Astrocyte (in vitro differentiated cells and primary cell): ENCODE measurements around the gene CAPNS1. TPM values are rescaled to one million over a fixed set of nuclear protein-coding genes. Genes with fewer than 3 reads are reported as not detected.
"Not testable (repeated sequence)": the region's sequence is repeated elsewhere in the genome, so short reads cannot be mapped to it uniquely, and the experiment has no call there.

Source experiments
- DNase-seq: peaks from one replicate; pipeline ENCODE4 v3.0.0-alpha.2; 2010; ENCODE audit warnings: low read depth
- FAIRE-seq: peaks from 2 replicates; lab custom pipeline; 2011; peaks lifted over from hg19 to GRCh38; lab: Jason Lieb, UNC
- H2AFZ ChIP-seq: 2 replicates; pipeline ENCODE4 v1.6.0; 2012; ENCODE audit warnings: low read depth, low read length, inconsistent platforms
- H3K27ac ChIP-seq: 2 replicates; pipeline ENCODE4 v1.5.1; 2011; ENCODE audit warnings: low read depth, low read length, inconsistent platforms
- H3K27me3 ChIP-seq: 2 replicates; pipeline ENCODE4 v1.6.0; 2011; ENCODE audit warnings: low read length, inconsistent platforms; ENCODE audit not compliant: insufficient read depth
- H3K36me3 ChIP-seq: 2 replicates; pipeline ENCODE4 v1.5.1; 2011; ENCODE audit warnings: low read length, inconsistent platforms; ENCODE audit not compliant: insufficient read depth
- H3K4me1 ChIP-seq: 2 replicates; pipeline ENCODE4 v1.5.1; 2011; ENCODE audit warnings: low read length, inconsistent platforms; ENCODE audit not compliant: insufficient read depth
- H3K4me2 ChIP-seq: 2 replicates; pipeline ENCODE4 v1.6.0; 2012; ENCODE audit warnings: low read length, inconsistent platforms
- H3K4me3 ChIP-seq: 2 replicates; pipeline ENCODE4 v1.5.1; 2011; ENCODE audit warnings: low read depth, mild to moderate bottlenecking, low read length, inconsistent platforms; ENCODE audit not compliant: insufficient read depth
- H3K79me2 ChIP-seq: 2 replicates; pipeline ENCODE4 v1.6.0; 2012; ENCODE audit warnings: mild to moderate bottlenecking, low read length, inconsistent platforms; ENCODE audit not compliant: insufficient read depth
- H3K9ac ChIP-seq: 2 replicates; pipeline ENCODE4 v1.6.0; 2012; ENCODE audit warnings: mild to moderate bottlenecking, low read length, inconsistent platforms
- H3K9me3 ChIP-seq: 2 replicates; pipeline ENCODE4 v1.5.1; 2012; ENCODE audit warnings: low read depth, mild to moderate bottlenecking, low read length, inconsistent platforms; ENCODE audit not compliant: insufficient read depth
- H4K20me1 ChIP-seq: 2 replicates; pipeline ENCODE4 v1.6.0; 2012; ENCODE audit warnings: low read length, inconsistent platforms; ENCODE audit not compliant: insufficient read depth
- H3K27ac Mint-ChIP-seq: one replicate; pipeline ENCODE4 v1.8.0; 2021; ENCODE audit warnings: mild to moderate bottlenecking, mixed read lengths; ENCODE audit not compliant: unreplicated experiment
- H3K27me3 Mint-ChIP-seq: one replicate; pipeline ENCODE4 v1.8.0; 2021; ENCODE audit warnings: low read depth, mixed read lengths; ENCODE audit not compliant: unreplicated experiment
- H3K36me3 Mint-ChIP-seq: one replicate; pipeline ENCODE4 v1.8.0; 2021; ENCODE audit warnings: low read depth, mixed read lengths; ENCODE audit not compliant: unreplicated experiment
- H3K4me1 Mint-ChIP-seq: one replicate; pipeline ENCODE4 v1.8.0; 2021; ENCODE audit warnings: low read depth, mixed read lengths; ENCODE audit not compliant: unreplicated experiment
- H3K4me3 Mint-ChIP-seq: one replicate; pipeline ENCODE4 v1.8.0; 2021; ENCODE audit warnings: mild to moderate bottlenecking, moderate library complexity, mixed read lengths; ENCODE audit not compliant: unreplicated experiment
- H3K9me3 Mint-ChIP-seq: one replicate; pipeline ENCODE4 v1.8.0; 2021; ENCODE audit warnings: mild to moderate bottlenecking, mixed read lengths; ENCODE audit not compliant: unreplicated experiment
- CTCF ChIP-seq: IDR thresholded peaks from 2 replicates; pipeline ENCODE4 v1.5.1; 2011; ENCODE audit warnings: low read depth, mild to moderate bottlenecking, inconsistent platforms, low read length, moderate library complexity; ENCODE audit not compliant: insufficient read depth
- EZH2 ChIP-seq: IDR thresholded peaks from 2 replicates; pipeline ENCODE4 v1.6.1; 2012; ENCODE audit warnings: mild to moderate bottlenecking, low read length, inconsistent platforms; ENCODE audit not compliant: insufficient read depth
- total RNA-seq: library from RNA; stranded (reverse); gene quantifications from 2 replicates; pipeline ENCODE4 v1.2.1, GENCODE V29; 2021

Gene CAPNS1
- total RNA-seq, 1 donor from 2014 or later = 665 TPM

- not testable (repeated sequence) for H3K4me2 ChIP-seq, H3K36me3 Mint-ChIP-seq, FAIRE-seq, H3K4me3 ChIP-seq, DNase-seq, H3K27ac Mint-ChIP-seq, H3K9me3 ChIP-seq, H3K4me3 Mint-ChIP-seq, H3K9me3 Mint-ChIP-seq, H3K27ac ChIP-seq, H3K79me2 ChIP-seq, H3K27me3 Mint-ChIP-seq, H4K20me1 ChIP-seq, H3K4me1 Mint-ChIP-seq, H3K9ac ChIP-seq, H3K27me3 ChIP-seq, H3K36me3 ChIP-seq, H2AFZ ChIP-seq
- H3K4me1 ChIP-seq = peaks cover 11% of the 10 kb centered on the region
Measured at GRCh38 chr19:36134867-36135266, 5.0 kb upstream of the CAPNS1 start.

- H3K27ac ChIP-seq = no peak overlapping the region
- peaks cover 6% of the 10 kb centered on the region for H3K4me1 Mint-ChIP-seq
- H3K36me3 ChIP-seq = no peaks in the 10 kb centered on the region
- H3K27ac Mint-ChIP-seq = no peak overlapping the region
- H3K4me3 ChIP-seq = no peak overlapping the region
- H3K4me1 ChIP-seq = peaks cover 18% of the 10 kb centered on the region
- DNase-seq (peak; percentile 53), FAIRE-seq (no peak)
- H3K27me3 Mint-ChIP-seq = peaks cover 2% of the 10 kb centered on the region
- peaks cover 11% of the 10 kb centered on the region for H4K20me1 ChIP-seq
- no peak overlapping the region for H2AFZ ChIP-seq
- H3K4me2 ChIP-seq = peak overlapping the region; percentile 26
- peaks cover 9% of the 10 kb centered on the region for H3K36me3 Mint-ChIP-seq
- TF ChIP-seq EZH2 = no peak
- no peak for TF ChIP-seq CTCF
- no peaks in the 10 kb centered on the region for H3K9me3 ChIP-seq
- peaks cover 3% of the 10 kb centered on the region for H3K9me3 Mint-ChIP-seq
- no peaks in the 10 kb centered on the region for H3K27me3 ChIP-seq
- peaks cover 20% of the 10 kb centered on the region for H3K79me2 ChIP-seq
- no peak overlapping the region for H3K9ac ChIP-seq
- peak overlapping the region; percentile 8 for H3K4me3 Mint-ChIP-seq
Measured at GRCh38 chr19:36136964-36137686, 2.7 kb upstream of the CAPNS1 start.

GRCh38 chr19:36139120-36139472, 770 bp upstream of the CAPNS1 start:
- H3K27me3 ChIP-seq = no peaks in the 10 kb centered on the region
- H3K4me3 Mint-ChIP-seq = peak overlapping the region; percentile 98
- H3K9me3 Mint-ChIP-seq = peaks cover 3% of the 10 kb centered on the region
- peak overlapping the region; percentile 90 for H3K4me3 ChIP-seq
- H3K4me1 Mint-ChIP-seq = peaks cover 6% of the 10 kb centered on the region
- FAIRE-seq = no peak
- peak overlapping the region; percentile 78 for H2AFZ ChIP-seq
- TF ChIP-seq CTCF (no peak), EZH2 (no peak)
- H3K4me1 ChIP-seq = peaks cover 15% of the 10 kb centered on the region
- peak overlapping the region; percentile 98 for H3K27ac Mint-ChIP-seq
- H3K9me3 ChIP-seq = no peaks in the 10 kb centered on the region
- peak overlapping the region; percentile 95 for H3K4me2 ChIP-seq
- peaks cover 22% of the 10 kb centered on the region for H4K20me1 ChIP-seq
- H3K27me3 Mint-ChIP-seq = no peaks in the 10 kb centered on the region
- H3K27ac ChIP-seq = peak overlapping the region; percentile 97
- H3K36me3 ChIP-seq = peaks cover 8% of the 10 kb centered on the region
- H3K79me2 ChIP-seq = peaks cover 32% of the 10 kb centered on the region
- H3K9ac ChIP-seq = peak overlapping the region; percentile 98
- peaks cover 13% of the 10 kb centered on the region for H3K36me3 Mint-ChIP-seq
- no peak for DNase-seq
